Endothelial cell of umbilical vein (primary cell): ENCODE measurements around the gene PGAP3. TPM values are rescaled to one million over a fixed set of nuclear protein-coding genes. Genes with fewer than 3 reads are reported as not detected.

Source experiments
- BruUV-seq: library from RNA; stranded (reverse); fragments of 400-500 nt; replicated peaks from 2 replicates; lab custom pipeline; 2021; lab: Mats Ljungman, UMichigan
- CTCF ChIA-PET: fragments of 300-600, 350-600 bp; sonication (Branson Sonifier 250); formaldehyde crosslinking; loops from one replicate; lab custom pipeline; 2021; ENCODE audit warnings: antibody characterized with exemption, inconsistent platforms; lab: Charles Lee
- POLR2A ChIA-PET: fragments of 300-600, 350-600 bp; sonication (Branson Sonifier 250); formaldehyde crosslinking; loops from one replicate; lab custom pipeline; 2021; ENCODE audit warnings: antibody characterized with exemption, inconsistent platforms; lab: Charles Lee
- DNase-seq: peaks from one replicate; pipeline ENCODE4 v3.0.0-alpha.2; 2011; ENCODE audit warnings: low read depth, low spot score
- FAIRE-seq: peaks from 2 replicates; lab custom pipeline; 2011; peaks lifted over from hg19 to GRCh38; lab: Jason Lieb, UNC
- H2AFZ ChIP-seq: 2 replicates; pipeline ENCODE4 v1.6.0; 2012; ENCODE audit warnings: low read depth, low read length, control low read depth, inconsistent platforms
- H3K27ac ChIP-seq: 2 replicates; pipeline ENCODE4 v1.5.1; 2011; ENCODE audit warnings: low read depth, mild to moderate bottlenecking, control low read depth, low read length, moderate library complexity; ENCODE audit not compliant: insufficient read depth
- H3K27me3 ChIP-seq, 2 experiments: 2 replicates each; pipeline versions ENCODE4 v1.6.0 to v1.6.1; 2011; ENCODE audit warnings: low read length in 2 of 2, mixed read lengths in 1 of 2; ENCODE audit not compliant: control insufficient read depth in 2 of 2, insufficient read depth in 2 of 2
- H3K36me3 ChIP-seq, 2 experiments: 2 replicates in 1 of 2; 3 replicates in 1 of 2; pipeline ENCODE4 v1.5.1; 2011; ENCODE audit warnings: low read length in 2 of 2, mild to moderate bottlenecking in 1 of 2, moderate library complexity in 1 of 2; ENCODE audit not compliant: control insufficient read depth in 2 of 2, insufficient read depth in 2 of 2; ENCODE audit errors: extremely low read depth in 1 of 2
- H3K4me1 ChIP-seq: 3 replicates; pipeline ENCODE4 v1.5.1; 2011; ENCODE audit warnings: mild to moderate bottlenecking, low read length; ENCODE audit not compliant: control insufficient read depth, insufficient read depth; ENCODE audit errors: extremely low read depth
- H3K4me2 ChIP-seq: 2 replicates; pipeline ENCODE4 v1.6.1; 2011; ENCODE audit warnings: low read length, control low read depth, mixed read lengths; ENCODE audit not compliant: insufficient read depth
- H3K4me3 ChIP-seq, 3 experiments: fragments of 200-600 bp in 1 of 3; sonication (generic), shearing (Covaris generic) in 1 of 3; replicated peaks in 1 of 3; 2 replicates each; pipeline ENCODE4 v1.5.1; 2011 to 2016; ENCODE audit warnings: control low read depth in 3 of 3, low read length in 3 of 3, mild to moderate bottlenecking in 2 of 3, inconsistent platforms in 1 of 3, low read depth in 1 of 3, moderate library complexity in 1 of 3; ENCODE audit not compliant: insufficient read depth in 1 of 3
- H3K79me2 ChIP-seq: 2 replicates; pipeline ENCODE4 v1.6.0; 2012; ENCODE audit warnings: low read length, inconsistent platforms; ENCODE audit not compliant: control insufficient read depth, insufficient read depth
- H3K9ac ChIP-seq: replicated peaks from 2 replicates; pipeline ENCODE3; 2011; ENCODE audit warnings: low read length, control low read depth; ENCODE audit not compliant: insufficient read depth; ENCODE audit errors: extremely low read depth
- H3K9me1 ChIP-seq: replicated peaks from 3 replicates; pipeline ENCODE4 v1.6.0; 2011; ENCODE audit warnings: mild to moderate bottlenecking, low read length; ENCODE audit not compliant: control insufficient read depth, insufficient read depth; ENCODE audit errors: extremely low read depth
- H3K9me3 ChIP-seq: replicated peaks from 2 replicates; pipeline ENCODE4 v1.5.1; 2012; ENCODE audit warnings: low read length, inconsistent platforms; ENCODE audit not compliant: control insufficient read depth, insufficient read depth
- H4K20me1 ChIP-seq: replicated peaks from 2 replicates; pipeline ENCODE3; 2011; ENCODE audit warnings: mild to moderate bottlenecking, low read length; ENCODE audit not compliant: control insufficient read depth, insufficient read depth; ENCODE audit errors: extremely low read depth
- CTCF ChIP-seq, 2 donors: IDR thresholded peaks; 1 replicate in 1 of 2; 2 replicates in 1 of 2; pipeline ENCODE4 v1.5.1; 2011; ENCODE audit warnings: low read length in 2 of 2, mild to moderate bottlenecking in 2 of 2, moderate library complexity in 2 of 2, control low read depth in 1 of 2, inconsistent platforms in 1 of 2, low read depth in 1 of 2; ENCODE audit not compliant: insufficient read depth in 1 of 2; ENCODE audit errors: extremely low read depth in 1 of 2
- EZH2 ChIP-seq: IDR thresholded peaks from 2 replicates; pipeline ENCODE4 v1.6.1; 2012; ENCODE audit warnings: borderline replicate concordance, low read depth, mild to moderate bottlenecking, moderate library complexity, low read length, inconsistent platforms; ENCODE audit not compliant: severe bottlenecking
- FOS ChIP-seq: IDR thresholded peaks from 2 replicates; pipeline ENCODE4 v1.6.1; 2011; ENCODE audit warnings: mild to moderate bottlenecking, low read length, moderate library complexity, borderline replicate concordance; ENCODE audit not compliant: insufficient read depth
- GATA2 ChIP-seq: IDR thresholded peaks from 2 replicates; pipeline ENCODE4 v1.7.0; 2011; ENCODE audit warnings: low read depth, mild to moderate bottlenecking, moderate library complexity, mixed read lengths, low read length; ENCODE audit not compliant: insufficient read length, insufficient read depth
- JUN ChIP-seq: IDR thresholded peaks from 2 replicates; pipeline ENCODE4 v1.6.1; 2011; ENCODE audit warnings: borderline replicate concordance, low read depth; ENCODE audit not compliant: insufficient read length, insufficient read depth
- MAX ChIP-seq: IDR thresholded peaks from 2 replicates; pipeline ENCODE4 v1.6.1; 2011; ENCODE audit not compliant: insufficient read depth, insufficient read length
- MYC ChIP-seq: IDR thresholded peaks from one replicate; pipeline ENCODE4 v1.6.1; 2011; ENCODE audit warnings: mild to moderate bottlenecking, low read depth, low read length
- POLR2A ChIP-seq: IDR thresholded peaks from 2 replicates; pipeline ENCODE4 v1.6.1; 2012; ENCODE audit warnings: low read depth, mild to moderate bottlenecking, control low read depth, low read length
- POLR2AphosphoS5 ChIP-seq: IDR thresholded peaks from 2 replicates; pipeline ENCODE4 v1.6.1; 2012; ENCODE audit warnings: low read depth, mild to moderate bottlenecking, control low read depth, low read length, moderate library complexity; ENCODE audit not compliant: insufficient read depth
- dilution Hi-C: fragments of 300-500 bp; cut with MboI; formaldehyde crosslinking; loops from one replicate; pipeline ENCODE4 v1.15.0; 2019; ENCODE audit warnings: low sequenced_read_pairs; ENCODE audit not compliant: extremely low pct_ligation_motif_present
- intact Hi-C: fragments of 100-400 bp; cut with micrococcal nuclease; formaldehyde crosslinking; loops from one replicate; pipeline ENCODE4 v1.10.0; 2022
- polyA plus RNA-seq, 4 experiments: library from polyadenylated mRNA; depleted of rRNA in 3 of 4; stranded (reverse) in 3 of 4; unstranded in 1 of 4; fragments of >200 nt; gene quantifications; 2 replicates each; pipeline versions ENCODE4 v1.2.1 to v1.2.3, GENCODE V29; 2011 to 2012; ENCODE audit warnings: missing spikeins in 1 of 4
- total RNA-seq: library from RNA; stranded (reverse); gene quantifications from 2 replicates; pipeline ENCODE4 v1.2.3, GENCODE V29; 2021

Gene PGAP3
- total and polyA plus RNA-seq, 2 donors (not counting 3 experiments of a cell fraction or from before 2014, with no cell fraction given) = 6.4 to 14.9 TPM

- no peaks in the 10 kb centered on the region for H3K79me2 ChIP-seq
- no peak overlapping the region for H3K9ac ChIP-seq
- no peaks in the 10 kb centered on the region for H3K9me3 ChIP-seq
- dilution Hi-C loops = no loop called here
- POLR2A ChIA-PET = no interaction called here
- CTCF ChIA-PET = interaction anchor here (1.0 to 1.4 kb wide), 4 partner anchors 20 to 90 kb away, joined by 3 to 5 read pairs (median 3); partner anchors contain the start of gene MIEN1
- H3K4me2 ChIP-seq = no peak overlapping the region
- H3K27ac ChIP-seq = no peak overlapping the region
- intact Hi-C loops = no loop called here
- H3K4me1 ChIP-seq = peaks cover 4% of the 10 kb centered on the region
- H2AFZ ChIP-seq = no peak overlapping the region
- peaks cover 0 to 3% of the 10 kb centered on the region in 2 experiments for H3K36me3 ChIP-seq
- no peaks in the 10 kb centered on the region for H4K20me1 ChIP-seq
- no peaks in the 10 kb centered on the region for H3K9me1 ChIP-seq
- TF ChIP-seq POLR2AphosphoS5 (no peak), POLR2A (no peak), CTCF (IDR thresholded peaks at IDR 0.05; ENCODE audit: extremely low read depth in 1 of 2, insufficient read depth in 1 of 2, low read depth in 1 of 2, low read length in 2 of 2) (no peak), FOS (no peak), EZH2 (no peak), MAX (no peak), MYC (no peak), JUN (no peak), GATA2 (no peak)
- no peak for DNase-seq
- no peak for FAIRE-seq
- no TSS peak for BruUV-seq
- no peak overlapping the region for H3K4me3 ChIP-seq
- no peaks in the 10 kb centered on the region for H3K27me3 ChIP-seq
These were observed 22.4 kb upstream of the PGAP3 start for GRCh38 chr17:39709998-39710964.
